K562 (cell line): ENCODE data around the gene INPP4B. TPM values are rescaled to one million over a fixed set of nuclear protein-coding genes. Genes with fewer than 3 reads are reported as not detected.

Source experiments
- ATAC-seq: fragments of 200-7000 bp; cut with Tn5 transposase; 3 replicates; pipeline ENCODE4 v1.9.1; 2020; ENCODE audit warnings: moderate library complexity
- BruUV-seq: library from RNA; stranded (reverse); fragments of 400-500 nt; replicated peaks from 2 replicates; lab custom pipeline; 2021; lab: Mats Ljungman, UMichigan
- CTCF ChIA-PET: fragments of 300-600 bp; formaldehyde crosslinking; extraction: SDS; loops from one replicate; lab custom pipeline; 2021; ENCODE audit warnings: low intra/inter-chr PET ratio; lab: Yijun Ruan, JAX
- POLR2A ChIA-PET: fragments of 300-600, 350-650 bp; sonication (Branson Sonifier 250); formaldehyde crosslinking; extraction: SDS; loops from one replicate; lab custom pipeline; 2021; ENCODE audit warnings: antibody characterized with exemption, inconsistent platforms; lab: Yijun Ruan, JAX
- DNase-seq, 4 experiments: peaks; one replicate each; pipeline versions ENCODE4 v3.0.0 to v3.0.0-alpha.2; 2011 to 2018; ENCODE audit warnings: low spot score in 3 of 4, mixed read lengths in 3 of 4; ENCODE audit errors: extremely low read depth in 1 of 4
- FAIRE-seq: peaks from 2 replicates; lab custom pipeline; 2011; peaks lifted over from hg19 to GRCh38; lab: Jason Lieb, UNC
- H2AFZ ChIP-seq: 2 replicates; pipeline ENCODE4 v1.6.0; 2011; ENCODE audit warnings: low read depth, low read length, control low read depth, inconsistent platforms
- H3K27ac ChIP-seq: fragments of 200-600 bp; 3 replicates; pipeline ENCODE4 v1.8.0; 2011; ENCODE audit warnings: low read depth, mild to moderate bottlenecking, control low read depth, inconsistent platforms, low read length, moderate library complexity, mixed read lengths; ENCODE audit errors: extremely low read depth
- H3K27me3 ChIP-seq, 2 experiments: fragments of 300-600 bp in 1 of 2; 2 replicates in 1 of 2; 3 replicates in 1 of 2; pipeline versions ENCODE4 v1.6.0 to v1.8.0; 2011; ENCODE audit warnings: inconsistent platforms in 2 of 2, low read length in 2 of 2, mild to moderate bottlenecking in 1 of 2, mixed read lengths in 1 of 2, moderate library complexity in 1 of 2; ENCODE audit not compliant: control insufficient read depth in 2 of 2, insufficient read depth in 2 of 2
- H3K36me3 ChIP-seq: fragments of 300-600 bp; 3 replicates; pipeline ENCODE4 v1.8.0; 2011; ENCODE audit warnings: mild to moderate bottlenecking, low read length, inconsistent platforms; ENCODE audit not compliant: control insufficient read depth, insufficient read depth
- H3K4me1 ChIP-seq, 2 experiments: fragments of 200-600 bp in 1 of 2; replicated peaks in 1 of 2; 2 replicates in 1 of 2; 3 replicates in 1 of 2; pipeline versions ENCODE4 v1.5.1 to v1.8.0; 2011; ENCODE audit warnings: inconsistent platforms in 2 of 2, low read length in 2 of 2, mild to moderate bottlenecking in 1 of 2, mixed read lengths in 1 of 2, moderate library complexity in 1 of 2; ENCODE audit not compliant: control insufficient read depth in 2 of 2, insufficient read depth in 2 of 2
- H3K4me2 ChIP-seq: 2 replicates; pipeline ENCODE4 v1.6.1; 2011; ENCODE audit warnings: low read length, control low read depth, inconsistent platforms, mixed read lengths; ENCODE audit not compliant: insufficient read depth
- H3K4me3 ChIP-seq: fragments of 200-600 bp; sonication (generic), shearing (Covaris generic); 2 replicates; pipeline ENCODE4 v1.5.1; 2016; ENCODE audit warnings: control low read depth, inconsistent platforms
- H3K79me2 ChIP-seq: fragments of 200-600 bp; 3 replicates; pipeline ENCODE4 v1.8.0; 2011; ENCODE audit warnings: low read length, inconsistent platforms; ENCODE audit not compliant: control insufficient read depth, insufficient read depth
- H3K9ac ChIP-seq, 2 experiments: 2 replicates each; pipeline versions ENCODE4 v1.6.0 to v1.6.1; 2011; ENCODE audit warnings: low read depth in 2 of 2, low read length in 2 of 2, control low read depth in 1 of 2, inconsistent platforms in 1 of 2, mild to moderate bottlenecking in 1 of 2, mixed read lengths in 1 of 2; ENCODE audit not compliant: insufficient read depth in 1 of 2
- H3K9me1 ChIP-seq: one replicate; pipeline ENCODE4 v1.6.0; 2011; ENCODE audit warnings: inconsistent platforms, mild to moderate bottlenecking, low read length, moderate library complexity; ENCODE audit not compliant: control insufficient read depth, insufficient read depth
- H3K9me3 ChIP-seq: replicated peaks from 2 replicates; pipeline ENCODE4 v1.5.1; 2011; ENCODE audit warnings: low read depth, low read length, inconsistent platforms; ENCODE audit not compliant: control insufficient read depth, insufficient read depth
- H4K20me1 ChIP-seq: replicated peaks from 2 replicates; pipeline ENCODE4 v1.6.1; 2011; ENCODE audit warnings: low read length, inconsistent platforms, mixed read lengths; ENCODE audit not compliant: control insufficient read depth, insufficient read depth
- FOXJ3 ChIP-seq: sonication (generic); formaldehyde crosslinking; IDR thresholded peaks from 2 replicates; pipeline ENCODE4 v1.4.0; 2020; ENCODE audit warnings: mild to moderate bottlenecking, missing genetic modification reagents
- GABPB1 ChIP-seq: sonication (generic); formaldehyde crosslinking; IDR thresholded peaks from 2 replicates; pipeline ENCODE4 v1.8.0; 2022; ENCODE audit warnings: mild to moderate bottlenecking, missing genetic modification reagents
- PHF20 ChIP-seq: fragments of 450-650 bp; IDR thresholded peaks from 2 replicates; pipeline ENCODE4 v1.6.1; 2018; ENCODE audit not compliant: partially characterized antibody
- TEAD2 ChIP-seq: fragments of 450-650 bp; IDR thresholded peaks from 2 replicates; pipeline ENCODE4 v1.6.1; 2016; ENCODE audit warnings: missing genetic modification characterization, control low read depth, missing compliant biosample characterization
- ZBTB7A ChIP-seq: IDR thresholded peaks from 2 replicates; pipeline ENCODE4 v1.6.1; 2011; ENCODE audit warnings: low read depth, mild to moderate bottlenecking, low read length, moderate library complexity, borderline replicate concordance; ENCODE audit not compliant: control insufficient read depth
- ZNF707 ChIP-seq: fragments of 250-450 bp; sonication (Bioruptor Pico); conservative IDR thresholded peaks from 2 replicates; pipeline ENCODE4 v1.8.0; 2022; ENCODE audit warnings: inconsistent platforms, mild to moderate bottlenecking, moderate library complexity
- ZNF785 ChIP-seq: fragments of 250-450 bp; sonication (Bioruptor Pico); IDR thresholded peaks from 2 replicates; pipeline ENCODE4 v1.4.0; 2020; ENCODE audit warnings: mild to moderate bottlenecking
- ZSCAN29 ChIP-seq: fragments of 450-650 bp; IDR thresholded peaks from 2 replicates; pipeline ENCODE4 v1.6.1; 2017
- WGBS: fragments of 100-300 bp; shearing (Covaris generic); methylation state at CpG from one replicate; pipeline ENCODE4 v1.1.6; 2016; ENCODE audit warnings: low coverage, mixed read lengths; ENCODE audit not compliant: insufficient coverage; ENCODE audit errors: missing lambda C conversion rate; 5-methylcytosine and 5-hydroxymethylcytosine counted together
- in situ Hi-C: fragments of 300-500 bp; cut with MboI; formaldehyde crosslinking; loops from 4 replicates; pipeline ENCODE4 v1.15.0; 2018; ENCODE audit warnings: inconsistent platforms, mixed read lengths
- intact Hi-C: fragments of 100-400 bp; cut with micrococcal nuclease; formaldehyde crosslinking; loops from 2 replicates; pipeline ENCODE4 v1.14.2; 2022
- polyA plus RNA-seq, 8 experiments: library from polyadenylated mRNA; depleted of rRNA in 4 of 8; stranded (reverse) in 5 of 8; unstranded in 3 of 8; fragments of >200 nt; fragmentation: Nextera tagmentation in 2 of 8; fragmentation: Illumina TruSeq in 1 of 8; extraction: Ambion mirVana in 2 of 8; extraction: Trizol in 1 of 8; gene quantifications; 2 replicates each; pipeline versions ENCODE4 v1.2.1 to v1.2.3, GENCODE V29; 2011 to 2014; ENCODE audit warnings: inconsistent platforms in 1 of 8, missing spikeins in 1 of 8
- total RNA-seq, 7 experiments: library from RNA; depleted of rRNA in 6 of 7; stranded (reverse); fragments of >200 nt in 6 of 7; fragmentation: Illumina TruSeq in 2 of 7; extraction: Trizol in 2 of 7; gene quantifications; 2 replicates each; pipeline versions ENCODE4 v1.2.1 to v1.2.3, GENCODE V29; 2011 to 2021; ENCODE audit warnings: low replicate concordance in 1 of 7
- TF ChIP-seq, protein P1 (sequence below): fragments of 450-650 bp; conservative IDR thresholded peaks from 2 replicates; pipeline ENCODE4 v1.6.1; 2016; ENCODE audit warnings: missing genetic modification characterization, low read depth, mild to moderate bottlenecking, missing compliant biosample characterization, moderate library complexity
- TF ChIP-seq, protein P2 (sequence below): fragments of 450-650 bp; IDR thresholded peaks from 2 replicates; pipeline ENCODE4 v1.6.1; 2018; ENCODE audit not compliant: partially characterized antibody
- TF ChIP-seq, protein P3 (sequence below): fragments of 450-650 bp; formaldehyde crosslinking; conservative IDR thresholded peaks from 2 replicates; pipeline ENCODE4 v1.4.0; 2022; ENCODE audit warnings: mild to moderate bottlenecking, missing genetic modification characterization

INPP4B gene
- total and polyA plus RNA-seq, 9 of the 15 experiments (the other 6 are each of a cell fraction or from before 2014, with no cell fraction given), result 0.04 to 0.11 TPM; not detected in 7

DNA sequence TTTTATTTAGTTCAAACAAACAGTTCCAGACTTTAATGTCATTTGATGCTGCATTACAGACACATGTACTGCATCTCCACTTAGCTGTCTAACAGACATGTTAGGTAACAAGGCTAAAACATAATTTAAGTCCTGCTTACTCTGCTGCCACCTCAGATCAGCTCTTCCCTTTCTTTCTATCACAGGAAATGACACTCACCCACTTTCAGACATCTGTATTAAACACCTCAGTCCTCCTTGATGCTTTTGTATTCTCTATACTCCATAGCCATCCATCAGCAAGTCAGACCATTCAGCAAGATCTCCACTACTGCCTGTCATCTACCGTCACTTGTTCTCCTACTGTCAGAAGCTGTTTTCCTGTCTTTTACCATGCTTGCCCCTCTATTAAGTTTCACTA, 804.3 kb downstream of the INPP4B start:
- no peak for DNase-seq
- CTCF ChIA-PET, result no interaction called here
- no peaks in the 10 kb centered on the region for H3K4me1 ChIP-seq
- H3K9me3 ChIP-seq, result no peaks in the 10 kb centered on the region; the same call in 1 of the 2 replicates
- H3K4me3 ChIP-seq, result no peak overlapping the region
- no peak for FAIRE-seq
- no peak for TF ChIP-seq ZNF785 (CRISPR knock-in tag)
- no peak for TF ChIP-seq FOXJ3 (CRISPR knock-in tag)
- no peak for TF ChIP-seq ZSCAN29
- TF ChIP-seq, all 486 proteins: peak for 0
- Histone ChIP-seq H3K27ac (no peak overlapping the region), H2AFZ (no peak overlapping the region), H3K27me3 (no peaks in the 10 kb centered on the region), H4K20me1 (no peaks in the 10 kb centered on the region), H3K4me2 (no peak overlapping the region), H3K9ac (no peak overlapping the region), H3K9me1 (no peaks in the 10 kb centered on the region), H3K79me2 (no peaks in the 10 kb centered on the region), H3K36me3 (no peaks in the 10 kb centered on the region)
- WGBS, result 0% methylated on average over 1 of the region's 1 CpG
- ATAC-seq, result no peak
- intact Hi-C loops, result no loop called here
- POLR2A ChIA-PET, result no interaction called here
- in situ Hi-C loops, result no loop called here
- no TSS peak for BruUV-seq

DNA sequence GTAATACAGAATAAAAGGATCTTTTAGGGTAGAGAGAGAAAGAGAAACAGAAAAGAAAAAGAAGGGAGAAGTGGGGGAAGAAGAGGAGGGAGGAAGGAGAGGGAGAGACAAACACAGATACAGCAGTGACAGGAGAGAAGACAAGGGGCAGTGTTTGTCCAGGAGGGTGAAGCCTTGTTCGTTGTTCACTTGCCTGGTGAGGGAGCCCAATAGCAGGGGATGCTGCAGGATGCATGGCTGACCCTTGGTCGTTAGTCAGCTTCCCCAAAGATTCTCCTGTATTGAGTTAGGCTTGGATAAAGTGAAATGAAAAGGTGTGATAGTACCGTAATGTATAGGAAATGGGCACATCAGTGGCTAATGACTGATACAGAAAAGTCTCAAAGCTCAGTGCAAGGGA, 806.1 kb downstream of the INPP4B start:
- ATAC-seq (no peak), FAIRE-seq (no peak), DNase-seq (no peak)
- Histone ChIP-seq H3K36me3 (no peaks in the 10 kb centered on the region), H3K79me2 (no peaks in the 10 kb centered on the region), H3K4me3 (no peak overlapping the region), H3K27ac (no peak overlapping the region), H2AFZ (no peak overlapping the region), H3K4me2 (no peak overlapping the region), H3K9me3 (no peaks in the 10 kb centered on the region; the same call in 1 of the 2 replicates), H3K27me3 (no peaks in the 10 kb centered on the region), H3K9me1 (no peaks in the 10 kb centered on the region), H4K20me1 (no peaks in the 10 kb centered on the region), H3K4me1 (no peaks in the 10 kb centered on the region), H3K9ac (no peak overlapping the region)
- ChIA-PET POLR2A (interaction anchor here (0.7 kb wide), 1 partner anchor 29 kb away, joined by 3 read pairs; no protein-coding TSS in a partner anchor), CTCF (no interaction called here)
- in situ Hi-C loops, result no loop called here
- WGBS, result 0% methylated on average over 2 of the region's 3 CpGs
- BruUV-seq, result no TSS peak
- intact Hi-C loops, result no loop called here
- no peak for TF ChIP-seq TEAD2 (tag)
- TF ChIP-seq, protein P1, sequence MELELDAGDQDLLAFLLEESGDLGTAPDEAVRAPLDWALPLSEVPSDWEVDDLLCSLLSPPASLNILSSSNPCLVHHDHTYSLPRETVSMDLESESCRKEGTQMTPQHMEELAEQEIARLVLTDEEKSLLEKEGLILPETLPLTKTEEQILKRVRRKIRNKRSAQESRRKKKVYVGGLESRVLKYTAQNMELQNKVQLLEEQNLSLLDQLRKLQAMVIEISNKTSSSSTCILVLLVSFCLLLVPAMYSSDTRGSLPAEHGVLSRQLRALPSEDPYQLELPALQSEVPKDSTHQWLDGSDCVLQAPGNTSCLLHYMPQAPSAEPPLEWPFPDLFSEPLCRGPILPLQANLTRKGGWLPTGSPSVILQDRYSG (tag), result no peak
- TF ChIP-seq GABPB1, result no peak
- no peak for TF ChIP-seq PHF20
- TF ChIP-seq ZBTB7A, result no peak
- TF ChIP-seq, protein P2, sequence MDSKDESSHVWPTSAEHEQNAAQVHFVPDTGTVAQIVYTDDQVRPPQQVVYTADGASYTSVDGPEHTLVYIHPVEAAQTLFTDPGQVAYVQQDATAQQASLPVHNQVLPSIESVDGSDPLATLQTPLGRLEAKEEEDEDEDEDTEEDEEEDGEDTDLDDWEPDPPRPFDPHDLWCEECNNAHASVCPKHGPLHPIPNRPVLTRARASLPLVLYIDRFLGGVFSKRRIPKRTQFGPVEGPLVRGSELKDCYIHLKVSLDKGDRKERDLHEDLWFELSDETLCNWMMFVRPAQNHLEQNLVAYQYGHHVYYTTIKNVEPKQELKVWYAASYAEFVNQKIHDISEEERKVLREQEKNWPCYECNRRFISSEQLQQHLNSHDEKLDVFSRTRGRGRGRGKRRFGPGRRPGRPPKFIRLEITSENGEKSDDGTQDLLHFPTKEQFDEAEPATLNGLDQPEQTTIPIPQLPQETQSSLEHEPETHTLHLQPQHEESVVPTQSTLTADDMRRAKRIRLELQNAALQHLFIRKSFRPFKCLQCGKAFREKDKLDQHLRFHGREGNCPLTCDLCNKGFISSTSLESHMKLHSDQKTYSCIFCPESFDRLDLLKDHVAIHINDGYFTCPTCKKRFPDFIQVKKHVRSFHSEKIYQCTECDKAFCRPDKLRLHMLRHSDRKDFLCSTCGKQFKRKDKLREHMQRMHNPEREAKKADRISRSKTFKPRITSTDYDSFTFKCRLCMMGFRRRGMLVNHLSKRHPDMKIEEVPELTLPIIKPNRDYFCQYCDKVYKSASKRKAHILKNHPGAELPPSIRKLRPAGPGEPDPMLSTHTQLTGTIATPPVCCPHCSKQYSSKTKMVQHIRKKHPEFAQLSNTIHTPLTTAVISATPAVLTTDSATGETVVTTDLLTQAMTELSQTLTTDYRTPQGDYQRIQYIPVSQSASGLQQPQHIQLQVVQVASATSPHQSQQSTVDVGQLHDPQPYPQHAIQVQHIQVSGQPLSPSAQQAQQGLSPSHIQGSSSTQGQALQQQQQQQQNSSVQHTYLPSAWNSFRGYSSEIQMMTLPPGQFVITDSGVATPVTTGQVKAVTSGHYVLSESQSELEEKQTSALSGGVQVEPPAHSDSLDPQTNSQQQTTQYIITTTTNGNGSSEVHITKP, result no peak
- TF ChIP-seq, protein P3, sequence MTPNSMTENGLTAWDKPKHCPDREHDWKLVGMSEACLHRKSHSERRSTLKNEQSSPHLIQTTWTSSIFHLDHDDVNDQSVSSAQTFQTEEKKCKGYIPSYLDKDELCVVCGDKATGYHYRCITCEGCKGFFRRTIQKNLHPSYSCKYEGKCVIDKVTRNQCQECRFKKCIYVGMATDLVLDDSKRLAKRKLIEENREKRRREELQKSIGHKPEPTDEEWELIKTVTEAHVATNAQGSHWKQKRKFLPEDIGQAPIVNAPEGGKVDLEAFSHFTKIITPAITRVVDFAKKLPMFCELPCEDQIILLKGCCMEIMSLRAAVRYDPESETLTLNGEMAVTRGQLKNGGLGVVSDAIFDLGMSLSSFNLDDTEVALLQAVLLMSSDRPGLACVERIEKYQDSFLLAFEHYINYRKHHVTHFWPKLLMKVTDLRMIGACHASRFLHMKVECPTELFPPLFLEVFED (CRISPR knock-in tag), result no peak
- TF ChIP-seq ZNF707, result no peak
